H1 (cell line): ENCODE results near the gene TMEM131L. TPM values are rescaled to one million over a fixed set of nuclear protein-coding genes. Genes with fewer than 3 reads are reported as not detected.

Source experiments
- CTCF ChIA-PET: fragments of 300-600 bp; sonication (Branson Sonifier 250); formaldehyde crosslinking; loops from one replicate; lab custom pipeline; 2021; ENCODE audit not compliant: partially characterized antibody; lab: Charles Lee
- POLR2A ChIA-PET: fragments of 300-600 bp; sonication (Branson Sonifier 250); formaldehyde crosslinking; loops from one replicate; lab custom pipeline; 2021; ENCODE audit warnings: inconsistent platforms; ENCODE audit not compliant: partially characterized antibody; lab: Charles Lee
- DNase-seq, 2 experiments: peaks; one replicate each; pipeline versions ENCODE4 v3.0.0 to v3.0.0-alpha.2; 2010 to 2022; ENCODE audit warnings: low spot score in 2 of 2, low read depth in 1 of 2, mixed read lengths in 1 of 2
- FAIRE-seq: peaks from 2 replicates; lab custom pipeline; 2011; peaks lifted over from hg19 to GRCh38; lab: Jason Lieb, UNC
- H2AFZ ChIP-seq: 2 replicates; pipeline ENCODE4 v1.8.1; 2012; ENCODE audit warnings: low read length, inconsistent platforms
- H2AK5ac ChIP-seq: 2 replicates; pipeline ENCODE4 v1.6.1; 2013; ENCODE audit warnings: low read depth, low read length
- H2BK120ac ChIP-seq: replicated peaks from 2 replicates; pipeline ENCODE3; 2013; ENCODE audit warnings: low read depth, low read length, inconsistent platforms
- H2BK12ac ChIP-seq: 2 replicates; pipeline ENCODE4 v1.6.1; 2013; ENCODE audit warnings: low read depth, low read length
- H2BK15ac ChIP-seq: 2 replicates; pipeline ENCODE4 v1.6.1; 2013; ENCODE audit warnings: low read length
- H2BK20ac ChIP-seq: 2 replicates; pipeline ENCODE4 v1.6.1; 2013; ENCODE audit warnings: low read length
- H2BK5ac ChIP-seq: 2 replicates; pipeline ENCODE4 v1.6.1; 2013; ENCODE audit warnings: low read depth, low read length
- H3K14ac ChIP-seq: 2 replicates; pipeline ENCODE4 v1.6.1; 2013; ENCODE audit warnings: inconsistent platforms; ENCODE audit not compliant: insufficient read length
- H3K18ac ChIP-seq: 2 replicates; pipeline ENCODE4 v1.6.1; 2013; ENCODE audit warnings: low read length; ENCODE audit errors: extremely low read depth
- H3K23ac ChIP-seq: 2 replicates; pipeline ENCODE4 v1.6.1; 2013; ENCODE audit warnings: inconsistent platforms; ENCODE audit not compliant: insufficient read length
- H3K23me2 ChIP-seq: 2 replicates; pipeline ENCODE4 v1.6.1; 2013; ENCODE audit warnings: low read depth, low read length
- H3K27ac ChIP-seq: 2 replicates; pipeline ENCODE4 v1.6.1; 2011; ENCODE audit warnings: low read depth, low read length, inconsistent platforms
- H3K27me3 ChIP-seq, 4 experiments: replicated peaks in 1 of 4; 1 replicate in 1 of 4; 2 replicates in 3 of 4; pipeline versions ENCODE4 v1.6.1 to v1.8.1; 2011 to 2013; ENCODE audit warnings: low read length in 3 of 4, mild to moderate bottlenecking in 3 of 4, inconsistent platforms in 2 of 4, mixed read lengths in 2 of 4, moderate library complexity in 1 of 4; ENCODE audit not compliant: control insufficient read depth in 3 of 4, insufficient read depth in 3 of 4; ENCODE audit errors: extremely low read depth in 1 of 4
- H3K36me3 ChIP-seq, 4 experiments: 2 replicates each; pipeline versions ENCODE4 v1.6.1 to v1.8.1; 2011 to 2013; ENCODE audit warnings: mild to moderate bottlenecking in 4 of 4, low read length in 3 of 4, moderate library complexity in 2 of 4, control low read depth in 1 of 4, inconsistent platforms in 1 of 4; ENCODE audit not compliant: insufficient read depth in 4 of 4, control insufficient read depth in 2 of 4
- H3K4ac ChIP-seq: replicated peaks from 2 replicates; pipeline ENCODE3; 2013; ENCODE audit warnings: low read length, low read depth, mixed read lengths, inconsistent platforms; ENCODE audit not compliant: insufficient read length
- H3K4me1 ChIP-seq, 4 experiments: replicated peaks in 1 of 4; 1 replicate in 1 of 4; 2 replicates in 3 of 4; pipeline versions ENCODE4 v1.6.1 to v1.8.1; 2011 to 2013; ENCODE audit warnings: low read length in 3 of 4, inconsistent platforms in 2 of 4, mixed read lengths in 1 of 4; ENCODE audit not compliant: insufficient read depth in 4 of 4, control insufficient read depth in 3 of 4
- H3K4me2 ChIP-seq, 2 experiments: 2 replicates each; pipeline versions ENCODE4 v1.6.1 to v1.8.1; 2011 to 2013; ENCODE audit warnings: low read depth in 2 of 2, low read length in 2 of 2, control low read depth in 1 of 2, inconsistent platforms in 1 of 2, mild to moderate bottlenecking in 1 of 2; ENCODE audit not compliant: insufficient read depth in 1 of 2
- H3K4me3 ChIP-seq, 4 experiments: fragments of 200-600, 300-600 bp in 1 of 4; sonication (generic), shearing (Covaris generic), sonication (Bioruptor Twin) in 1 of 4; 2 replicates each; pipeline versions ENCODE4 v1.5.1 to v1.8.1; 2011 to 2016; ENCODE audit warnings: low read length in 4 of 4, low read depth in 3 of 4, control low read depth in 2 of 4, inconsistent platforms in 2 of 4, mild to moderate bottlenecking in 2 of 4, mixed read lengths in 1 of 4, moderate library complexity in 1 of 4; ENCODE audit not compliant: insufficient read depth in 2 of 4; ENCODE audit errors: extremely low read depth in 1 of 4
- H3K56ac ChIP-seq: replicated peaks from 2 replicates; pipeline ENCODE3; 2013; ENCODE audit warnings: low read depth, mild to moderate bottlenecking, mixed read lengths, low read length, inconsistent platforms; ENCODE audit not compliant: insufficient read length
- H3K79me1 ChIP-seq: 2 replicates; pipeline ENCODE4 v1.6.1; 2013; ENCODE audit warnings: low read depth, low read length, control low read depth
- H3K79me2 ChIP-seq, 2 experiments: 2 replicates each; pipeline versions ENCODE4 v1.6.1 to v1.8.1; 2012 to 2013; ENCODE audit warnings: low read length in 2 of 2, mild to moderate bottlenecking in 2 of 2, inconsistent platforms in 1 of 2; ENCODE audit not compliant: insufficient read depth in 2 of 2, control insufficient read depth in 1 of 2
- H3K9ac ChIP-seq, 4 experiments: replicated peaks in 1 of 4; 1 replicate in 1 of 4; 2 replicates in 3 of 4; pipeline versions ENCODE4 v1.6.1 to v1.8.1; 2011 to 2013; ENCODE audit warnings: low read depth in 3 of 4, low read length in 3 of 4, control low read depth in 2 of 4, mild to moderate bottlenecking in 2 of 4, moderate library complexity in 2 of 4, inconsistent platforms in 1 of 4; ENCODE audit errors: extremely low read depth in 1 of 4
- H3K9me3 ChIP-seq, 2 experiments: 2 replicates each; pipeline versions ENCODE4 v1.6.1 to v1.8.1; 2012 to 2013; ENCODE audit warnings: mild to moderate bottlenecking in 2 of 2, moderate library complexity in 2 of 2, control low read depth in 1 of 2, inconsistent platforms in 1 of 2, low read depth in 1 of 2, low read length in 1 of 2, mixed read lengths in 1 of 2; ENCODE audit not compliant: insufficient read depth in 2 of 2
- H4K20me1 ChIP-seq, 2 experiments: replicated peaks in 1 of 2; 2 replicates each; pipeline versions ENCODE3 to v1.8.1; 2011 to 2013; ENCODE audit warnings: inconsistent platforms in 2 of 2, low read length in 2 of 2, mild to moderate bottlenecking in 1 of 2; ENCODE audit not compliant: insufficient read depth in 2 of 2, control insufficient read depth in 1 of 2
- H4K5ac ChIP-seq: 2 replicates; pipeline ENCODE4 v1.6.1; 2013; ENCODE audit warnings: low read length, low read depth, mixed read lengths, inconsistent platforms; ENCODE audit not compliant: insufficient read length
- H4K8ac ChIP-seq: 2 replicates; pipeline ENCODE4 v1.8.0; 2013; ENCODE audit warnings: mild to moderate bottlenecking, moderate library complexity, low read length, inconsistent platforms; ENCODE audit not compliant: insufficient read depth; ENCODE audit errors: extremely low read depth
- H4K91ac ChIP-seq: replicated peaks from 2 replicates; pipeline ENCODE3; 2013; ENCODE audit warnings: low read length, mixed read lengths, inconsistent platforms; ENCODE audit not compliant: insufficient read length
- CREB1 ChIP-seq: IDR thresholded peaks from 2 replicates; pipeline ENCODE4 v1.6.1; 2012; ENCODE audit warnings: inconsistent platforms
- GABPA ChIP-seq: IDR thresholded peaks from 2 replicates; pipeline ENCODE4 v1.6.1; 2011; ENCODE audit warnings: mild to moderate bottlenecking, low read length, moderate library complexity, borderline replicate concordance; ENCODE audit not compliant: insufficient read depth
- JUN ChIP-seq: IDR thresholded peaks from 2 replicates; pipeline ENCODE4 v1.6.1; 2011; ENCODE audit warnings: low read depth, mild to moderate bottlenecking, improper control_type of control experiment, low read length
- NANOG ChIP-seq: IDR thresholded peaks from 2 replicates; pipeline ENCODE4 v1.6.1; 2011; ENCODE audit warnings: low read length, low read depth, mild to moderate bottlenecking, inconsistent platforms; ENCODE audit not compliant: insufficient read depth, poor library complexity, severe bottlenecking
- NRF1 ChIP-seq: IDR thresholded peaks from 2 replicates; pipeline ENCODE4 v1.6.1; 2011; ENCODE audit warnings: mild to moderate bottlenecking, low read depth, low read length, improper control_type of control experiment
- RBBP5 ChIP-seq: IDR thresholded peaks from 2 replicates; pipeline ENCODE4 v1.7.1; 2012; ENCODE audit warnings: low read depth, mild to moderate bottlenecking, inconsistent platforms, low read length, moderate library complexity, borderline replicate concordance
- ZNF274 ChIP-seq: IDR thresholded peaks from 2 replicates; pipeline ENCODE4 v1.7.0; 2012; ENCODE audit warnings: low read length, borderline replicate concordance; ENCODE audit errors: extremely low read depth
- WGBS, 2 experiments: shearing (Covaris generic) in 1 of 2; methylation state at CpG; one replicate each; pipeline versions ENCODE4 v1.1.6 to v1.1.7; 2013 to 2015; ENCODE audit warnings: low lambda C conversion rate in 2 of 2, mixed read lengths in 2 of 2, inconsistent platforms in 1 of 2, low coverage in 1 of 2, missing lambda C conversion rate in 1 of 2; ENCODE audit not compliant: insufficient replicate concordance in 2 of 2, insufficient coverage in 1 of 2, insufficient read length in 1 of 2; ENCODE audit errors: extremely low coverage in 1 of 2, missing lambda C conversion rate in 1 of 2; 5-methylcytosine and 5-hydroxymethylcytosine counted together
- polyA plus RNA-seq, 7 experiments: library from polyadenylated mRNA; depleted of rRNA in 3 of 7; stranded (reverse) in 5 of 7; unstranded in 2 of 7; fragments of >200 nt in 5 of 7; fragments of 200-250 nt in 2 of 7; gene quantifications; 1 replicate in 5 of 7; 2 replicates in 1 of 7; 4 replicates in 1 of 7; pipeline versions ENCODE4 v1.2.1 to v1.2.3, GENCODE V29; 2011 to 2013; ENCODE audit warnings: missing spikeins in 2 of 7, mixed read lengths in 2 of 7
- total RNA-seq: library from RNA; stranded (reverse); fragmentation: NEBNext Ultra II Directional; extraction: Animal tissue kit (Norgen Biotek cat#: 25700); gene quantifications from 2 replicates; pipeline ENCODE4 v1.2.1, GENCODE V29; 2021
- TF ChIP-seq, protein P1 (sequence below): IDR thresholded peaks from 2 replicates; pipeline ENCODE4 v1.6.1; 2011; ENCODE audit warnings: low read depth, mild to moderate bottlenecking, low read length; ENCODE audit not compliant: insufficient read depth
- TF ChIP-seq, protein P2 (sequence below): IDR thresholded peaks from 2 replicates; pipeline ENCODE4 v1.6.1; 2012; ENCODE audit warnings: inconsistent platforms
- TF ChIP-seq, protein P3 (sequence below), 3 experiments: IDR thresholded peaks; 1 replicate in 2 of 3; 2 replicates in 1 of 3; pipeline versions ENCODE4 v1.5.1 to v1.6.1; 2011; ENCODE audit warnings: low read length in 3 of 3, mild to moderate bottlenecking in 3 of 3, inconsistent platforms in 2 of 3, low read depth in 1 of 3, moderate library complexity in 1 of 3; ENCODE audit not compliant: insufficient read depth in 1 of 3; ENCODE audit errors: control extremely low read depth in 1 of 3

TMEM131L gene
- total and polyA plus RNA-seq, 2 of the 8 experiments (the other 6 are each of a cell fraction or from before 2014, with no cell fraction given): 14.3 to 26.1 TPM

DNA sequence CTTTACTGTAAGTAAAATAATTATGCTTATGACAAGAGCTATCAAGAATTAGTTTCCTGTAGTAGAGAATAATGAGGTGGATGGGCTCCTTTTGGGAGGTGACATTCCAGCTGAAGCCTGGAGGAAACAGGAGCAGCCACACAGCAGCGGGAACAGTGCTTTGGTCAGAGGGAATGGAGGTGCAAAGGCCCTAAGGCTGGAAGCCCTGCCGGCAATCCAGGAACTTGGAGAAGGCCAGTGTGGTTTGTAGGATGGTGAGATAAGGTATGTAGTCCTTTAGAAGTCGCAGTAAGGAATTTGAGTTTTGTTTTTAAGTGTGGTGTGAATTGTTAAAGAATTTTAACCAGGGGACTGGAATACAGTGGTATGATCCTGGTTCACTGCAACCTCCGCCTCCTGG lies 8.1 kb downstream of the TMEM131L start:
- Histone ChIP-seq H3K36me3 (peaks cover 0 to 21% (median 9%) of the 10 kb centered on the region in 4 experiments; a peak in 4 of 8 replicates), H3K9me3 (no peaks in the 10 kb centered on the region), H3K79me1 (peaks cover 9% of the 10 kb centered on the region; the same call in 1 of the 2 replicates), H3K27ac (no peak overlapping the region), H3K56ac (no peak overlapping the region), H2BK5ac (no peak overlapping the region), H3K4me3 (no peak overlapping the region), H4K91ac (no peak overlapping the region), H3K23me2 (no peaks in the 10 kb centered on the region), H2AFZ (no peak overlapping the region), H2BK15ac (no peak overlapping the region), H4K20me1 (peaks cover 7 to 8% of the 10 kb centered on the region in 2 experiments), H3K27me3 (no peaks in the 10 kb centered on the region), H2AK5ac (no peak overlapping the region), H2BK12ac (no peak overlapping the region), H4K8ac (no peak overlapping the region), H2BK20ac (no peak overlapping the region), H3K4ac (no peak overlapping the region), H3K4me2 (no peak overlapping the region), H3K4me1 (peaks cover 0 to 3% (median 0%) of the 10 kb centered on the region in 4 experiments; a peak in 1 of 7 replicates), H2BK120ac (no peak overlapping the region), H3K23ac (no peak overlapping the region), H3K18ac (no peak overlapping the region), H3K14ac (no peak overlapping the region), H4K5ac (no peak overlapping the region), H3K9ac (no peak overlapping the region), H3K79me2 (peaks cover 0 to 41% of the 10 kb centered on the region in 2 experiments; a peak in 3 of 4 replicates)
- CTCF ChIA-PET: no interaction called here
- no peak for DNase-seq
- POLR2A ChIA-PET: interaction anchor here (1.0 kb wide), 1 partner anchor 132 kb away, joined by 3 read pairs; no protein-coding TSS in a partner anchor
- FAIRE-seq: no peak
- 94 to 100% methylated on average over 1 to 4 of the region's 4 CpGs for WGBS, 2 experiments
- TF ChIP-seq, protein P1, sequence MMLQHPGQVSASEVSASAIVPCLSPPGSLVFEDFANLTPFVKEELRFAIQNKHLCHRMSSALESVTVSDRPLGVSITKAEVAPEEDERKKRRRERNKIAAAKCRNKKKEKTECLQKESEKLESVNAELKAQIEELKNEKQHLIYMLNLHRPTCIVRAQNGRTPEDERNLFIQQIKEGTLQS: no peak
- TF ChIP-seq ZNF274 (no peak), NRF1 (no peak), RBBP5 (no peak), GABPA (no peak), NANOG (no peak), CREB1 (no peak), JUN (no peak)
- TF ChIP-seq, protein P2, sequence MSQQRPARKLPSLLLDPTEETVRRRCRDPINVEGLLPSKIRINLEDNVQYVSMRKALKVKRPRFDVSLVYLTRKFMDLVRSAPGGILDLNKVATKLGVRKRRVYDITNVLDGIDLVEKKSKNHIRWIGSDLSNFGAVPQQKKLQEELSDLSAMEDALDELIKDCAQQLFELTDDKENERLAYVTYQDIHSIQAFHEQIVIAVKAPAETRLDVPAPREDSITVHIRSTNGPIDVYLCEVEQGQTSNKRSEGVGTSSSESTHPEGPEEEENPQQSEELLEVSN: no peak
- TF ChIP-seq, protein P3, sequence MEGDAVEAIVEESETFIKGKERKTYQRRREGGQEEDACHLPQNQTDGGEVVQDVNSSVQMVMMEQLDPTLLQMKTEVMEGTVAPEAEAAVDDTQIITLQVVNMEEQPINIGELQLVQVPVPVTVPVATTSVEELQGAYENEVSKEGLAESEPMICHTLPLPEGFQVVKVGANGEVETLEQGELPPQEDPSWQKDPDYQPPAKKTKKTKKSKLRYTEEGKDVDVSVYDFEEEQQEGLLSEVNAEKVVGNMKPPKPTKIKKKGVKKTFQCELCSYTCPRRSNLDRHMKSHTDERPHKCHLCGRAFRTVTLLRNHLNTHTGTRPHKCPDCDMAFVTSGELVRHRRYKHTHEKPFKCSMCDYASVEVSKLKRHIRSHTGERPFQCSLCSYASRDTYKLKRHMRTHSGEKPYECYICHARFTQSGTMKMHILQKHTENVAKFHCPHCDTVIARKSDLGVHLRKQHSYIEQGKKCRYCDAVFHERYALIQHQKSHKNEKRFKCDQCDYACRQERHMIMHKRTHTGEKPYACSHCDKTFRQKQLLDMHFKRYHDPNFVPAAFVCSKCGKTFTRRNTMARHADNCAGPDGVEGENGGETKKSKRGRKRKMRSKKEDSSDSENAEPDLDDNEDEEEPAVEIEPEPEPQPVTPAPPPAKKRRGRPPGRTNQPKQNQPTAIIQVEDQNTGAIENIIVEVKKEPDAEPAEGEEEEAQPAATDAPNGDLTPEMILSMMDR (IDR thresholded peaks at IDR 0.05; ENCODE audit: control extremely low read depth in 1 of 3, insufficient read depth in 1 of 3, low read depth in 1 of 3, low read length in 3 of 3): no peak
